ENCODE measurements around the gene MFSD6.

- TF ChIP-seq POLR2AphosphoS5 (IDR thresholded peaks at IDR 0.05): no peak
- TF ChIP-seq, protein P1, sequence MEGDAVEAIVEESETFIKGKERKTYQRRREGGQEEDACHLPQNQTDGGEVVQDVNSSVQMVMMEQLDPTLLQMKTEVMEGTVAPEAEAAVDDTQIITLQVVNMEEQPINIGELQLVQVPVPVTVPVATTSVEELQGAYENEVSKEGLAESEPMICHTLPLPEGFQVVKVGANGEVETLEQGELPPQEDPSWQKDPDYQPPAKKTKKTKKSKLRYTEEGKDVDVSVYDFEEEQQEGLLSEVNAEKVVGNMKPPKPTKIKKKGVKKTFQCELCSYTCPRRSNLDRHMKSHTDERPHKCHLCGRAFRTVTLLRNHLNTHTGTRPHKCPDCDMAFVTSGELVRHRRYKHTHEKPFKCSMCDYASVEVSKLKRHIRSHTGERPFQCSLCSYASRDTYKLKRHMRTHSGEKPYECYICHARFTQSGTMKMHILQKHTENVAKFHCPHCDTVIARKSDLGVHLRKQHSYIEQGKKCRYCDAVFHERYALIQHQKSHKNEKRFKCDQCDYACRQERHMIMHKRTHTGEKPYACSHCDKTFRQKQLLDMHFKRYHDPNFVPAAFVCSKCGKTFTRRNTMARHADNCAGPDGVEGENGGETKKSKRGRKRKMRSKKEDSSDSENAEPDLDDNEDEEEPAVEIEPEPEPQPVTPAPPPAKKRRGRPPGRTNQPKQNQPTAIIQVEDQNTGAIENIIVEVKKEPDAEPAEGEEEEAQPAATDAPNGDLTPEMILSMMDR (IDR thresholded peaks at IDR 0.05; ENCODE audit: poor library complexity, severe bottlenecking): no peak
- TF ChIP-seq TAF1 (IDR thresholded peaks at IDR 0.05; ENCODE audit: low read depth): no peak
- TF ChIP-seq EP300 (conservative IDR thresholded peaks at IDR 0.05; ENCODE audit: poor library complexity, severe bottlenecking): no peak
- TF ChIP-seq, protein P2, sequence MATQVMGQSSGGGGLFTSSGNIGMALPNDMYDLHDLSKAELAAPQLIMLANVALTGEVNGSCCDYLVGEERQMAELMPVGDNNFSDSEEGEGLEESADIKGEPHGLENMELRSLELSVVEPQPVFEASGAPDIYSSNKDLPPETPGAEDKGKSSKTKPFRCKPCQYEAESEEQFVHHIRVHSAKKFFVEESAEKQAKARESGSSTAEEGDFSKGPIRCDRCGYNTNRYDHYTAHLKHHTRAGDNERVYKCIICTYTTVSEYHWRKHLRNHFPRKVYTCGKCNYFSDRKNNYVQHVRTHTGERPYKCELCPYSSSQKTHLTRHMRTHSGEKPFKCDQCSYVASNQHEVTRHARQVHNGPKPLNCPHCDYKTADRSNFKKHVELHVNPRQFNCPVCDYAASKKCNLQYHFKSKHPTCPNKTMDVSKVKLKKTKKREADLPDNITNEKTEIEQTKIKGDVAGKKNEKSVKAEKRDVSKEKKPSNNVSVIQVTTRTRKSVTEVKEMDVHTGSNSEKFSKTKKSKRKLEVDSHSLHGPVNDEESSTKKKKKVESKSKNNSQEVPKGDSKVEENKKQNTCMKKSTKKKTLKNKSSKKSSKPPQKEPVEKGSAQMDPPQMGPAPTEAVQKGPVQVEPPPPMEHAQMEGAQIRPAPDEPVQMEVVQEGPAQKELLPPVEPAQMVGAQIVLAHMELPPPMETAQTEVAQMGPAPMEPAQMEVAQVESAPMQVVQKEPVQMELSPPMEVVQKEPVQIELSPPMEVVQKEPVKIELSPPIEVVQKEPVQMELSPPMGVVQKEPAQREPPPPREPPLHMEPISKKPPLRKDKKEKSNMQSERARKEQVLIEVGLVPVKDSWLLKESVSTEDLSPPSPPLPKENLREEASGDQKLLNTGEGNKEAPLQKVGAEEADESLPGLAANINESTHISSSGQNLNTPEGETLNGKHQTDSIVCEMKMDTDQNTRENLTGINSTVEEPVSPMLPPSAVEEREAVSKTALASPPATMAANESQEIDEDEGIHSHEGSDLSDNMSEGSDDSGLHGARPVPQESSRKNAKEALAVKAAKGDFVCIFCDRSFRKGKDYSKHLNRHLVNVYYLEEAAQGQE (IDR thresholded peaks at IDR 0.05; ENCODE audit: borderline replicate concordance): no peak
- TF ChIP-seq EZH2 (IDR thresholded peaks at IDR 0.05; ENCODE audit: borderline replicate concordance, insufficient read depth, low read length, poor library complexity, severe bottlenecking): no peak
- TF ChIP-seq SMC3 (conservative IDR thresholded peaks at IDR 0.05; ENCODE audit: poor library complexity): no peak
- no peak for TF ChIP-seq RAD21 (conservative IDR thresholded peaks at IDR 0.05)
- TF ChIP-seq MXI1 (conservative IDR thresholded peaks at IDR 0.05; ENCODE audit: poor library complexity, severe bottlenecking): no peak
These were observed 54.5 kb downstream of the MFSD6 start for GRCh38 chr2:190462611-190463010.

All from neural cell (in vitro differentiated cells).